Measurements from ENCODE around the gene AGBL3. TPM values are rescaled to one million over a fixed set of nuclear protein-coding genes. Genes with fewer than 3 reads are reported as not detected.

The AGBL3 gene
- polyA plus RNA-seq, 1 donor from 2014 or later: 1.3 TPM

DNA sequence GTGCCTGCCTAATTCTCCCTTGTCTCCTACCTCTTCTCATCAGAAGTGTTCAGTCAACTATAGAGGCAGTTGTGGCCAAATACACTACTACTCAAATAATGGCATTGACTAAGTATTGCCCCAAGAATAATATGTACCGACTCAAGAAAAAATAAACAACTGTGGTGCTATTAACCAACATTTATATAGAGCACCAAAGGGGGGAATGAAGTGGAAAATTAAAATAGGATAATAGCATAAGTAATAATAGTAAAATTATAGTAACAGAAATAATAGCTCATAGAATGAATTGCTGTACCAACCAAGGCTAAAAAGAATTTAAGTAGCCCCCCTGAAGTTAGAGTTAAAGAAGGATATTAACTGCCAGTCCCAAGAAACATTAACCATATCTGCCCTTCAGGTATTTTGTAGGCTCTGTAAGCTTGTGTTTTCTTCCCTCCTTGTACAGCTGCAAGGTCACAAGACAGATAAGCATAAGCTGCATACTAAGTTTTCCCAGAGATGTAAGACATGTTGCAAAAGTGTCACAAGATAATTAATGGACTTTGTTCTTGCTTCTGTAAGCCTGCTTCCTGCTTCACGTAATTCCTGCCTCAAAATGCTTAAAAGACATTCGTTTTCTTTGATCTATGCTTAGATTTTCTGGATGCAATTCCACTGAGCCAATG lies 195.1 kb downstream of the AGBL3 start:
- peak overlapping the region in 1 of 3 donors; percentile 17 for H3K27ac Mint-ChIP-seq
- H3K4me3 Mint-ChIP-seq: peak overlapping the region in 1 of 4 donors; percentile 52
- peaks cover 34% of the 10 kb centered on the region for H3K36me3 Mint-ChIP-seq
- H3K9me3 Mint-ChIP-seq: peaks cover 6 to 26% (median 13%) of the 10 kb centered on the region in 3 donors
- H3K27me3 Mint-ChIP-seq: no peaks in the 10 kb centered on the region
- H3K4me1 Mint-ChIP-seq: no peaks in the 10 kb centered on the region

DNA sequence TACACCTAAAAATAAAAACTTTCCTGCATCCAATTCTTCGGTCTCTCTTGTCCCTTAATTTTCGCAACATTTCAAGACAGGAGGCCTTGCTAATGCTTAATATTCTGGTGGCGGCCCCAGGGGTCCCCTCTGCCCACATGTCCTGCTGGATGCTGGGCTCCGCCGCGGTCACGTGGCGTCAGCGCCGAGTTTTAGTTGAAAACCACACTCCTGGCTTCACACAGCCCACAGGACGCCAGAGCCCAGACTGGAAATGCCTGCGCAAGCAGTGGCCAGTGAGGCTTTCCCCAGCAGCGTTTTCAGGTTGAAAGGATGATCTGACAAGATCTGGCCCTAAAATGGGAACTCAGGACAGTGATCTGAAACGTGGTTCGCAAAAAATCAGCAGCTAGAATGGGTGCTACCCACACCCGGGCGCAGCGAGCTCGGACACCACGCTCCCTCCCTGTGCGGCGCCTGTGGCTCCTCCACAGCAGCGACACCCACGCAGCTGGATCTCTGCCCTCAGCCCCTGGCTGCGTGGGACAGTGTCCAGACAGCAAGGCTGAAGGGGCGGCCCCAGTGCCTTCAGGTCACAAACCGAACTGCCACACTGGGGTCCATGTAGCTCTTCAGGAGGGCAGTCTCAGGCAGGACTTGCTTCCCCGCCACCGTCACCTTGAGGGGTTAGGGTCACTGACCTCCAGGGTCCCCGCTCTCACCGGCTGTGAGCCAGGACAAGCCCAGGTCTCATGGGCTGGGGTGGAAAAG lies 195.8 kb downstream of the AGBL3 start:
- H3K27ac Mint-ChIP-seq: no peak overlapping the region
- peak overlapping the region in 1 of 4 donors; percentile 45 for H3K4me3 Mint-ChIP-seq
- H3K27me3 Mint-ChIP-seq: no peaks in the 10 kb centered on the region
- peaks cover 6 to 26% (median 13%) of the 10 kb centered on the region in 3 donors for H3K9me3 Mint-ChIP-seq
- peaks cover 40% of the 10 kb centered on the region for H3K36me3 Mint-ChIP-seq
- peaks cover 0 to 6% (median 3%) of the 10 kb centered on the region in 3 donors for H3K4me1 Mint-ChIP-seq

DNA sequence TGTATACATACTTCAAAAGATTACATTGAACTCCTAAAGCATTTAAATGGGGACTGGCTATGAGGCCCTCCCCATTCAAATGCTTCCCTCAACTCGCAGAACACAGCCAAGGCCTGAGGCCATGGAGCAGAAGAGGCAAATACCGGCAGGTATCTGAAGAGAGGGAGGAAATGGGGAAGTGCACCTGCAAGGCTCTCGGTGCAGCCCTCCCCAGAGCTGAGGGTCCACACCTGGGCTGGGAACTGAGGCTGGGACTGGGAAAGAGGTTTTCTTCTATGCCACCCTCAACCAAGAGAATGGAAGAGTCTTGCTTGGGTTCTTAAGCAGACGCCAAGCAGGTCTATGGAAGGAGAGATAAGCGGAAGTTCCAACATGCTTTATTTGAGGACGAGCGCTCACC lies 197.2 kb downstream of the AGBL3 start:
- peaks cover 6 to 9% (median 6%) of the 10 kb centered on the region in 3 donors for H3K4me1 Mint-ChIP-seq
- no peak overlapping the region for H3K4me3 Mint-ChIP-seq
- peaks cover 36% of the 10 kb centered on the region for H3K36me3 Mint-ChIP-seq
- no peak overlapping the region for H3K27ac Mint-ChIP-seq
- no peaks in the 10 kb centered on the region for H3K27me3 Mint-ChIP-seq
- H3K9me3 Mint-ChIP-seq: peaks cover 5 to 26% (median 13%) of the 10 kb centered on the region in 3 donors

DNA sequence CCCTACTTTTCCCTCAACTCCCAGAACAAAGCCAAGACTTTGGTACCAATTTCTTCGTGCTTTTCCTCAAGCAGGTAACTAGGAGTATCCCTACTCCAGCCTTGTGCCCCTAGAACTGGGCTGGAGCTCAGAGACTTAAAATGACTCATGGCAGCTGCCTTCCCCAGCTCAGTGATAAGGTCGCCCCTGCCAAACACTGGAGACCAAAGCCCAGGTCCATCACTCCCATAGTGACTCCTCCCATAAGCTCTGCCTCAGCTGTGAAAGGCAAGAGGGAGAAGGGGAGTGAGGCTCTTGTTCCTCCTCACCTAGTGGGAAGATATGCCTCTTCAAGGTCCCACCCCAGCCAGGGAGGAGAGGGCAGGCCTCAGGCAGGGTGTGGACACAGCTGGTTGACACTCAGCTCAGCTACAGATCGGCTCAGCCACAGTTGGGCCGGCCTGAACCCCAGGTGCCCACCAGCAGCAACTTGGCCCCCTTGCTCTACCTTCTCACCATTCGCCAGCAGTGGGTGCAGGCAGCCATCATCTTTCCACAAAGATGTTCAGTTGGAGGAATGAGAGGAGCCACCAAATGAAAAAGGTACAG lies 198.0 kb downstream of the AGBL3 start:
- Mint-ChIP-seq H3K27ac (peak overlapping the region in 1 of 3 donors; percentile 77), H3K9me3 (peaks cover 5 to 26% (median 13%) of the 10 kb centered on the region in 3 donors), H3K36me3 (peaks cover 33% of the 10 kb centered on the region), H3K4me3 (no peak overlapping the region), H3K4me1 (peaks cover 6 to 14% (median 11%) of the 10 kb centered on the region in 3 donors), H3K27me3 (no peaks in the 10 kb centered on the region)

Other genes with a start within 250 kb of the AGBL3 start
- gene CALD1, start 206.9 kb upstream of the AGBL3 start, polyA plus RNA-seq: 0.89 TPM
- 34.7 TPM for gene TMEM140, start 161.6 kb downstream of the AGBL3 start, polyA plus RNA-seq
- 39.5 TPM for gene CYREN, start 184.2 kb downstream of the AGBL3 start, polyA plus RNA-seq
- gene WDR91, start 225.0 kb downstream of the AGBL3 start, polyA plus RNA-seq: 5.9 TPM
- not detected for gene STRA8, start 247.3 kb downstream of the AGBL3 start, polyA plus RNA-seq